Suprapubic skin (tissue), 4 donors: ENCODE data around the gene FOXN3.

Experiments
- CTCF ChIP-seq, 2 donors: fragments of 200-600 bp in 1 of 2; fragments of 450-650 bp in 1 of 2; sonication (generic) in 1 of 2; IDR thresholded peaks; one replicate each; pipeline ENCODE4 v1.5.1; 2016 to 2019; ENCODE audit warnings: antibody characterized with exemption in 2 of 2, mild to moderate bottlenecking in 1 of 2, moderate library complexity in 1 of 2
- POLR2A ChIP-seq, 2 donors: fragments of 450-650 bp; IDR thresholded peaks; one replicate each; pipeline ENCODE4 v1.6.1; 2017; ENCODE audit warnings: antibody characterized with exemption in 2 of 2, mild to moderate bottlenecking in 2 of 2, moderate library complexity in 2 of 2
- POLR2AphosphoS5 ChIP-seq, 3 donors: sonication (generic); formaldehyde crosslinking; IDR thresholded peaks; one replicate each; pipeline ENCODE4 v1.6.1; 2017; ENCODE audit warnings: antibody characterized with exemption in 3 of 3

- TF ChIP-seq POLR2AphosphoS5 (IDR thresholded peaks at IDR 0.05): no peak
- no peak for TF ChIP-seq CTCF (IDR thresholded peaks at IDR 0.05)
- TF ChIP-seq POLR2A (IDR thresholded peaks at IDR 0.05): no peak
These were observed 114.6 kb downstream of the FOXN3 start for GRCh38 chr14:89302396-89302950.
